Measurements from ENCODE around the gene AUH.

DNA sequence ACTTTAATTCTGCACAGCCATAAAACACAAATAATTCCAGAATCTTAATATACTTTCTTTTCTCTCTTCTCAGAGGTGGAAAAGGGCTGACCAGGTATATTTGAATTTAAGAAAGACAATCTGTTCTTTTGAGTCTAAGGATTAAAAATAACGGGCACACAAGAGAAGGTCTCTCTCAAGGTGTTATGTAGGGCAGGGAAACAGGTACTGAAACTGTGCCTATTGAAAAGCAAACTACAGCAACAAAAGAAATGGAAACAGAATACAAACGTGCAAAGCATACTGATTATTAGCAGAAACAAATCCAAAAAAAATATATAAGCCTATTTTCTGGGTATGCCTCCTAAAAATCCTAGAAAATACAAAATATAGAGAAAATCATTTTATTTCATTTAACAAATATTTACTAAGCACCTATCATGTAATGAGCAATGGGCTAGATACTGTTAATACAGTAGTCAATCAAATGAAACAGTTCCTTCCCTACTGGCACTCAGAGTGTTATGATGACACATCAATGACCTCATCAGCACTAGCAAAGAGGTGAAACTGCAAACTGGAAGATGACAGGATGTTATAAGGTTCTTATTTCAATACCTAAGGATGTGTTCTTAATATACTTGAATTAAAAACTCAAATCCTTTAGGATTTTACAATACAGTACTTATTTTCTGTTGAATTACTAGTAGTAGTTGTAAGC, 87.7 kb downstream of the AUH start:
- TF ChIP-seq ZZZ3 (IDR thresholded peaks at IDR 0.05): no peak
- TF ChIP-seq EP300 (IDR thresholded peaks at IDR 0.05; ENCODE audit: low read length): no peak
- TF ChIP-seq NFE2L1 (tag; IDR thresholded peaks at IDR 0.05; ENCODE audit: borderline replicate concordance, low read depth): no peak

Data from K562 (cell line).